MV-4-11 (cell line): Measurements from ENCODE around the gene NOXO1.
A peak's percentile ranks its signal among the peaks of the same experiment; 100 is the strongest.

ENCODE experiments used
- DNase-seq: peaks from one replicate; lab custom pipeline; 2025; lab: John Stamatoyannopoulos, UW

NOXO1 gene

DNA sequence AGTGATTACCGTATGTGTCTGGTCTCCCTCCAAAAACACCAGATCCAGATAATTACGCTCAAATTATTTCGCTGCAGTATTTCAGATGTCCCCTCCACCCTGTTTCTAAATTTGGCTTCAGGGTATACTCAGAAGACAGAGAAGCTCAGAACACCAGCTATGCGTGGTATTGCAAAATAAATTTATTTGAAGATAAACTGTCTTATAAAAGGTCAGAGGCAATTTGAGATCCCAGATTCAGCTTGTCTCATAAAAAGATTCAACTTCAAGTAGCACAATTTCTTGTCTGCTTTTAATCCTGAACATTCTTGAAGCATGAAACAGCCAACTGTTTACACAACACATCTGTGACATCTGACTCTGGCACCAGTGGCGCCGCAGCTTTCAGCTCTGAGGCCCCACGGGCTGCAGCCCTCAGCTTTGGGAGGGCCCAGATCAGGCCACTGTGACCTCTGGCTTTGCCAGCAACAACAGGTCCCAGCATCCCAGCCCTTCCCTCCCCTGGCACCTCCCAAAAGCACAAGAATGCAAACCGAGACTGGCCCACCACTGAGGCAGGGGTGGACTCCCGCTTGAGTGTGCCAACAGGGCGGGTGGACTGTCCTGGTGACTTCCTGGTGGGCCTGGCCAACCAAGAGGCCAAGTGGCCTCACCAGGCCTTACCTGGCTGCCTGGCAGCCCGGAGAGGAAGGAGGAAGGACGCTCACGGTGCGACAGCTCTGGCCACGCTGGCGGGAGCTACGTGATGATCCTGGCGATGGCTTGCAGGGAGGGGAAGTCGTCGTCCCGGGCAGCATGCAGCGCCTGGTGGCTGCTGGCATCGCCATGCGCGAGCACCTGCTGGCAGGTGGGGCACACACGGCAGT is 16.5 kb upstream of the NOXO1 start:
- no peak for DNase-seq

- DNase-seq = no peak
Observed at GRCh38 chr16:1993731-1994131, 12.5 kb upstream of the NOXO1 start.

GRCh38 chr16:1992704-1993317 is 11.5 kb upstream of the NOXO1 start:
- no peak for DNase-seq

DNA sequence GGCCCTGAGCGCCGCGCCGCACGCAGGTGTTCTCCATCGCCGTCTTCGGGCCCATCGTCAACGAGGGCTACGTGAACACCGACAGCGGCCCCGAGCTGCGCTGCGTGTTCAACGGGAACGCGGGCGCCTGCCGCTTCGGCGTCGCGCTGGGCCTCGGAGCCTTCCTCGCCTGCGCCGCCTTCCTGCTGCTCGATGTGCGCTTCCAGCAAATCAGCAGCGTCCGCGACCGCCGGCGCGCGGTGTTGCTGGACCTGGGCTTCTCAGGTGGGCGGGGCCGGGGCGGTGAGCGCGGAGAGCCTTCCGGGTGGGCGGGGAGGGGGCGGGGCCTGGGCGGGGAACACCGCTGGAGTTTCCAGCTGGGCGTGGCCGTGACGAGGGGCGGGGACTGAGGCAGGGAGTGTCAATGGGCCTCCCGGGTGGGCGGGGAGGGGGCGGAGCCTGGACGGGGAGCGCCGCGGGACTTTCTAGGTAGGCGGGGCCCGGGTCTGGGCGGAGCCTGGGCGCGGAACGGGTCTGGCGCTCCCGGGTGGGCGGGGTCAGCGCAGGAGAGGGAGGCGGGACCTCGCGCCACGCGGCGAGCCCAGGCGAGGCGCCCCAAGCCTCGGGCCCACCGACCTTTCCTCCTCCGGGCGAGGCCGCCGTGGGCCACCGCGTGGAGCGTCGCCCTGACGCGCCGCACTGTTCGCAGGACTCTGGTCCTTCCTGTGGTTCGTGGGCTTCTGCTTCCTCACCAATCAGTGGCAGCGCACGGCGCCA is 10.9 kb upstream of the NOXO1 start:
- peak; percentile 82 for DNase-seq

GRCh38 chr16:1991588-1991947 is 10.3 kb upstream of the NOXO1 start:
- DNase-seq = no peak

GRCh38 chr16:1991135-1991551 is 9.9 kb upstream of the NOXO1 start:
- DNase-seq = no peak

DNA sequence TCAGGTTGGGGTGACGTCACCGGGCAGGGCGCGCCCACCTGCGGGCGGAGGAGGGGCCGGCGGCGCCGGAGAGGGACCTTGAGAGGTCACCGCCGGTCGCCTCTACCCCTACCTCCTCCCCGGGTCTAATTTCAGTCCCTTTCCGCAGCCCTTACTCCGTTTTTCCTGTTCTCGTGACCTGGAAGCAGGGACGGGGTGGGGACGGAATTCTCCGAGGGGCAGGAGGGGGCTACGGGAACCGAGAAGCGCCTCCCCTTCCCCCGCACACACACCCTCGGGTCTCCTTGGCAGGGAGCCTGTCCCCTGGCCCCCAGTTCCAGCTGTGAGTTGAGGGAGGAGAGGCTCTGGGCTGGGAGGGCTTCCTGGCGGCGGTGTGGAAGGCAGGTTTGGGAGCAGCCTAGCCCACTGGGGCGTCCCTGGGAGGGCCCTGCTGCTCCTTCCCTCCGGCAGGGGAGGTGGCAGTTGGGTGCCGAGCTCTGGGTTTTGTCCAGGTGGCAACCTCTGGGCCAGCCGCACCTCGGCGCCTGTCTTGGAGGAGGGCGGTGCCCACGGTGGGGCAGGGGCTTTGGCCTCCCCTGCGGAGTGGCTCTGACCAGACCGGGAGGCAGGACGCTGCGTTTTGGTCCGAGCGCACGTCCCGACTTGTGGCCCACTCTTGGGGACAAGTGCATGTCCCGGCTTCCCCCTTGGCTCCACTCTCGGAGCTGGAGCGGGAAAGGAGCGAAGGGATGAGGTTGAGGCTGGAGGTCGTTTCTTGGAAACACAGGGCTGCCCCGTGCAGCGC is 9.3 kb upstream of the NOXO1 start:
- DNase-seq = no peak

GRCh38 chr16:1990101-1990350 is 8.8 kb upstream of the NOXO1 start:
- DNase-seq = no peak

DNA sequence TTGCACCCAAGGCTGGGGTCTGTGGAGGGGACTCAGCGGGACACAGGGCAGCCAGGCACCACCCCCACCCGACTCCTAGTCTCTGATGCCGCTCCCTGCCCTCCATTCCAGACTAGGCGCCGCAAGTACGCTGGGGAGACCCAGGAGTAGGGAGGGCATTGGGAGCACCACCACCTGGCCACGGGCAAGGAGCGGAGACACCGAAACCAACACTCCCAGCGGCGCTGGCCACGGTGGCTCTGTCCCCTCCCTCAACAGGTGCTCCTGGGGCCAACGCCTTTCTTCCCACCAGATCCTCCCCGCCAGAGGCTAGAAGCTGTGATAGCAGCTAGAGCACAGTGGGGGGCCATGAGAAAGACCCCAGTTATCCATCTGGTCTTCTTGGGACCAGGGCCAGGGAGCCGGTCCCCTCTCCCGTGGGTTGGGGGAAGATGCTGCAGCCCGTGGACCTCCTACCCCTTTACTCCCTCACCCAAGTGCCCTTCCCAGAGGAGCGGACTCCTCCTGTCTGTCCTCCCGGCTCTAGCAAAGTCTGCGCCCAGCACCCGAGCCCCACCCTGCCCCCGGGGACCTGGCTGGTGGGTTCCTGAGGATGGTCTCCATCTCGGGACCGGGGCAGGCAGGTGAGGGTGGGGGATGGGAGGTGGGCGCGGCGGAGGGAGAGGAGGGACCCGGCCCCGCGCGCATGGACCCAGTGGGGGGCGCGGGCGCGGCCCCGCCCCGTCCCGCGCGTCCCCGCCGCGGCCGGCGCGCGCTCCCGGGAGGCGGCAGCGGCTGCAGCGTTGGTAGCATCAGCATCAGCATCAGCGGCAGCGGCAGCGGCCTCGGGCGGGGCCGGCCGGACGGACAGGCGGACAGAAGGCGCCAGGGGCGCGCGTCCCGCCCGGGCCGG is 8.2 kb upstream of the NOXO1 start, which contains the start of gene SYNGR3:
TSS of gene SYNGR3 (plus strand) at position 762 of the 892 bp plus-strand sequence. CDS start 133 bp downstream, outside the sequence.
- DNase-seq = no peak

- no peak for DNase-seq
Observed at GRCh38 chr16:1987198-1987597, 5.9 kb upstream of the NOXO1 start.

GRCh38 chr16:1985466-1986150 is 4.3 kb upstream of the NOXO1 start:
- no peak for DNase-seq

GRCh38 chr16:1984347-1985225 is 3.3 kb upstream of the NOXO1 start:
- DNase-seq = no peak

- peak; percentile 73 for DNase-seq
Observed at GRCh38 chr16:1983544-1984346, 2.5 kb upstream of the NOXO1 start, which contains the start of gene GFER. TSS of gene GFER (plus strand) at chr16:1984193. CDS start at chr16:1984219, 26 bp downstream.

GRCh38 chr16:1982991-1983543 is 1.8 kb upstream of the NOXO1 start:
- no peak for DNase-seq

DNA sequence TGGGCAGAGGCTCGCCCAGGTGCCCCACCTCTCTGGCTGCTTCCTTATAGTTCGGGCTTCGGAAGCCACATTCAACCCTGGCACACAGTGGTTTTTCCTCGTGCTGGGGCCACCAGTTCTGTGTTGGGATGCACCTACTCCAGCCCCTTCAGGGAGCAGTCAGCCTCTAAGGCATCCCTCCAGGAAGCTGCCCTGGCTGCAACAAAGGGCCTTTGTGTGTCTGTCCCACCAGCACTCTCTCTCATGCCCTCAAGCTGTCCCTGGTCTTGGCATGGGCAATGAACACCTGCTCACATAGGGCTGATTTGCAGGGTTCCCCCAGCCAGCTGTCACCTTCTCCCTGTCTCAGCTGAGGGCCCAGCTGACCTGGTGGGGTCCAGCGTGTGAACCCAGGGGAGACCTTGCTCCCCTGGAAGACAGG is 754 bp upstream of the NOXO1 start:
- no peak for DNase-seq

DNA sequence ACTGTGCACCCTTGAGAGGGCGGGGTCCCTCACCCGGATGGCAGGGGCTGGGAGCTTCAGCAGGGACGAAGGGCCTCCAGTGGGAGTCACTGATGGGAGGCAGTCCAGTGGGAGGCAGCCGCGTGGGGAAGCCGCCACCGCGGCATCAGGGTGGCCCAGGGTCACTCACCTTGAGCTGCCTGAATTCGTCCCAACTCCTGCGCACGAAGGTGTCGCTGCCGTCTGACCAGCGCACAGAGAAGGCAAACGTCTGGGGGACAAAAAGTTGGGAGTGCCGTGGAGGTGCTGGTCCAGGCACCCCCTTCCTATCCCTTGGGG is 540 bp downstream of the NOXO1 start:
- no peak for DNase-seq

DNA sequence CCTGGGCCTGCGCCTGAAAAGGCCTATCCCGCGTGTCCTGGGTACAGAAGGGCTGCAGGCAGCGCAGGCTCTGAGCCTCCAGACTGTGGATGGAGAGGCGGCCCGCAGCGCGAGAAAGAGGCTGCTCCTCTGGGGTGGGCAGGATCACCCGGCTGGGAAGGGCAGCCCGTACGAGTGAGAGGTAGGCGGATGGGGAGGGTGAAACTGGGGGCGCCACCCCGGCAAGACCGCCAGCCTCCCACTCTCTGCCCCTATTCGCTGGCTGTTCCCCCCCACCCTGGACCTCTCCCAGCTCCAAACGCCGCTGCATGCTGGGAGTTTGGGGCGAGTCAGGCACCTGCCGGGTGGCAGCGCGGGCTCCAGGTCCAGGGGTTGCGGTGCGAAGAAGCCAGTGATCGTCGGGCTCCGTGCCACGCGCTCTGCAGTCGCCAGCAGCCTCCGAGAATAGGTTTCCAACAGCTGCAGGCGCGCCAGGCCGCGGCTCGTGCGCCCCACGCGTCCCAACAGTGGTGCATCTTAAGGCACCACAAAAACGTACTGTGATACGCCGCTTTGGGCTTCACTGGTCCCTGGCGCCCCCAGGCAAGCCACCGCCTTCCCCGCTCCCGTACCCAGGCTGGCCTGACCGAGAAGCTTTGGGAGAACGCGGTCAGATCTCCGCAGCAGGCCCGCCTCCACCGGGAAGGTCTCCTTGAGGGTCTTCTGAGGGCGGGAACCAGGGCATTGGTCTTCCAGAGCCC is 1.1 kb downstream of the NOXO1 start:
- DNase-seq = no peak
